Suprapubic skin (tissue), 4 donors: ENCODE measurements around the gene TCF23.

Source experiments
- POLR2A ChIP-seq, 2 donors: fragments of 450-650 bp; IDR thresholded peaks; one replicate each; pipeline ENCODE4 v1.6.1; 2017; ENCODE audit warnings: antibody characterized with exemption in 2 of 2, mild to moderate bottlenecking in 2 of 2, moderate library complexity in 2 of 2
- POLR2AphosphoS5 ChIP-seq, 3 donors: sonication (generic); formaldehyde crosslinking; IDR thresholded peaks; one replicate each; pipeline ENCODE4 v1.6.1; 2017; ENCODE audit warnings: antibody characterized with exemption in 3 of 3
- TF ChIP-seq, protein P1 (sequence below), 2 donors: fragments of 200-600 bp in 1 of 2; fragments of 450-650 bp in 1 of 2; sonication (generic) in 1 of 2; IDR thresholded peaks; one replicate each; pipeline ENCODE4 v1.5.1; 2016 to 2019; ENCODE audit warnings: antibody characterized with exemption in 2 of 2, mild to moderate bottlenecking in 1 of 2, moderate library complexity in 1 of 2

DNA sequence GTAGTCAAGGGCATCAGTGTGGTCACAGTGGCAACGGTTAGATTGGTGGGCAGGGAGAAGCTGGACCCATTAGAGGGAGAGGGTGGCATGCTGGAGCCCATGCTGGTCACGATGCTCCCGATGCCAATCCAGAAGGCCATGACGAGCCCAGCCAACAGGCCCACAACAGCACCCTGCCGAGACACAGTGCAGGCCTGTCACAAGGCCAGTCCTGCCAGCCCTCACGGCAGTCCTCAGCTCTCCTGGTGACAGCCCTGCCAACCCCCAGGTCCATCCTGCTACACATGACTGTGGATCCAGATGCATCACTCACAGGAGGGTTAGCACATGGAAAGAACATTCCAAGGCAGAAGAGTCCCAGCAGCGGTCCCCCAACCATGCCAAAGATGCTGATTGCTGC lies 52.9 kb downstream of the TCF23 start:
- TF ChIP-seq, protein P1, sequence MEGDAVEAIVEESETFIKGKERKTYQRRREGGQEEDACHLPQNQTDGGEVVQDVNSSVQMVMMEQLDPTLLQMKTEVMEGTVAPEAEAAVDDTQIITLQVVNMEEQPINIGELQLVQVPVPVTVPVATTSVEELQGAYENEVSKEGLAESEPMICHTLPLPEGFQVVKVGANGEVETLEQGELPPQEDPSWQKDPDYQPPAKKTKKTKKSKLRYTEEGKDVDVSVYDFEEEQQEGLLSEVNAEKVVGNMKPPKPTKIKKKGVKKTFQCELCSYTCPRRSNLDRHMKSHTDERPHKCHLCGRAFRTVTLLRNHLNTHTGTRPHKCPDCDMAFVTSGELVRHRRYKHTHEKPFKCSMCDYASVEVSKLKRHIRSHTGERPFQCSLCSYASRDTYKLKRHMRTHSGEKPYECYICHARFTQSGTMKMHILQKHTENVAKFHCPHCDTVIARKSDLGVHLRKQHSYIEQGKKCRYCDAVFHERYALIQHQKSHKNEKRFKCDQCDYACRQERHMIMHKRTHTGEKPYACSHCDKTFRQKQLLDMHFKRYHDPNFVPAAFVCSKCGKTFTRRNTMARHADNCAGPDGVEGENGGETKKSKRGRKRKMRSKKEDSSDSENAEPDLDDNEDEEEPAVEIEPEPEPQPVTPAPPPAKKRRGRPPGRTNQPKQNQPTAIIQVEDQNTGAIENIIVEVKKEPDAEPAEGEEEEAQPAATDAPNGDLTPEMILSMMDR (IDR thresholded peaks at IDR 0.05): no peak
- TF ChIP-seq POLR2A (IDR thresholded peaks at IDR 0.05): no peak
- no peak for TF ChIP-seq POLR2AphosphoS5 (IDR thresholded peaks at IDR 0.05)
